GM18511 (cell line): ENCODE measurements around the gene CDC42BPG.

Experiments
- ATAC-seq: cut with Tn5 transposase; IDR thresholded peaks from one replicate; pipeline ENCODE4 v1.9.1; 2021; ENCODE audit warnings: mild to moderate bottlenecking, moderate library complexity; ENCODE audit not compliant: unreplicated experiment

Gene CDC42BPG, protein sequence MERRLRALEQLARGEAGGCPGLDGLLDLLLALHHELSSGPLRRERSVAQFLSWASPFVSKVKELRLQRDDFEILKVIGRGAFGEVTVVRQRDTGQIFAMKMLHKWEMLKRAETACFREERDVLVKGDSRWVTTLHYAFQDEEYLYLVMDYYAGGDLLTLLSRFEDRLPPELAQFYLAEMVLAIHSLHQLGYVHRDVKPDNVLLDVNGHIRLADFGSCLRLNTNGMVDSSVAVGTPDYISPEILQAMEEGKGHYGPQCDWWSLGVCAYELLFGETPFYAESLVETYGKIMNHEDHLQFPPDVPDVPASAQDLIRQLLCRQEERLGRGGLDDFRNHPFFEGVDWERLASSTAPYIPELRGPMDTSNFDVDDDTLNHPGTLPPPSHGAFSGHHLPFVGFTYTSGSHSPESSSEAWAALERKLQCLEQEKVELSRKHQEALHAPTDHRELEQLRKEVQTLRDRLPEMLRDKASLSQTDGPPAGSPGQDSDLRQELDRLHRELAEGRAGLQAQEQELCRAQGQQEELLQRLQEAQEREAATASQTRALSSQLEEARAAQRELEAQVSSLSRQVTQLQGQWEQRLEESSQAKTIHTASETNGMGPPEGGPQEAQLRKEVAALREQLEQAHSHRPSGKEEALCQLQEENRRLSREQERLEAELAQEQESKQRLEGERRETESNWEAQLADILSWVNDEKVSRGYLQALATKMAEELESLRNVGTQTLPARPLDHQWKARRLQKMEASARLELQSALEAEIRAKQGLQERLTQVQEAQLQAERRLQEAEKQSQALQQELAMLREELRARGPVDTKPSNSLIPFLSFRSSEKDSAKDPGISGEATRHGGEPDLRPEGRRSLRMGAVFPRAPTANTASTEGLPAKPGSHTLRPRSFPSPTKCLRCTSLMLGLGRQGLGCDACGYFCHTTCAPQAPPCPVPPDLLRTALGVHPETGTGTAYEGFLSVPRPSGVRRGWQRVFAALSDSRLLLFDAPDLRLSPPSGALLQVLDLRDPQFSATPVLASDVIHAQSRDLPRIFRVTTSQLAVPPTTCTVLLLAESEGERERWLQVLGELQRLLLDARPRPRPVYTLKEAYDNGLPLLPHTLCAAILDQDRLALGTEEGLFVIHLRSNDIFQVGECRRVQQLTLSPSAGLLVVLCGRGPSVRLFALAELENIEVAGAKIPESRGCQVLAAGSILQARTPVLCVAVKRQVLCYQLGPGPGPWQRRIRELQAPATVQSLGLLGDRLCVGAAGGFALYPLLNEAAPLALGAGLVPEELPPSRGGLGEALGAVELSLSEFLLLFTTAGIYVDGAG (N-terminal part only)

DNA sequence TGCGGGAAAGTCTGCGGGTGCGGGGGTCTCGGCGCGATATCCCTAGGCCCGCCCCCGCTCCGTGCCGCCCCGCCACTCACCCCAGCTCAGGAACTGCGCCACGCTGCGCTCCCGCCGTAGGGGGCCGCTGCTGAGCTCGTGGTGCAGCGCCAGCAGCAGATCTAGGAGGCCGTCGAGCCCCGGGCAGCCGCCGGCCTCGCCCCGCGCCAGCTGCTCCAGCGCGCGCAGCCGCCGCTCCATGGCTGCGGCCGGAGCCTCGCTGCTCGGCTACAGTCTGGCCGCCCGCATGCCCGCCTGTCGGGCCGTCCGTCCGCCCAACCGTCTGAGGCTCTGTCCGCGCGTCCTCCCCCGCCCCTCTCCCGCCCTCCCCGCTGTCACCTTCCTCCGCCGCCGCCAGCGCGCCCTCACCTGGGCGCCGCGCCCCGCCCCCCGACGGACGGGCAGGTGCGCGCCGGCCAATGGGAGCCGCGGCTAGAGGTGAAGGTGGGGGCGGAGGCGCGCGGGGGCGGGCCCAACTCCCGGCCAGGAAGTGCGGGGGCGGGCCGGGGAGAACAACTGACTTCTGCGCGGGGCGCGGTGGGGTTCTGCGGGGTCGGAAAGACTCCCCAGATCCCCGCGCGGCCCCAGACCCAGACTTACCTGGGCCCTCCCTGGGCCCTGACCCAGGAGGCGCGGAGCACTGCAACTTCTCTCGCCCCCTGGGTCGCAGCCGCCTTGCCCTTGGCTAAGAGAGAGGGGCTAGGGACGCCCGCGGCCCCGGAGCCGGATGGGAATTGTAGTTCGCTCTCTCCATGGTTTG, at the start of gene CDC42BPG:
TSS of gene CDC42BPG (minus strand) at position 324 of the 799 bp plus-strand sequence. CDS start at position 240, 84 bp downstream.
- peak; percentile 45 for ATAC-seq

DNA sequence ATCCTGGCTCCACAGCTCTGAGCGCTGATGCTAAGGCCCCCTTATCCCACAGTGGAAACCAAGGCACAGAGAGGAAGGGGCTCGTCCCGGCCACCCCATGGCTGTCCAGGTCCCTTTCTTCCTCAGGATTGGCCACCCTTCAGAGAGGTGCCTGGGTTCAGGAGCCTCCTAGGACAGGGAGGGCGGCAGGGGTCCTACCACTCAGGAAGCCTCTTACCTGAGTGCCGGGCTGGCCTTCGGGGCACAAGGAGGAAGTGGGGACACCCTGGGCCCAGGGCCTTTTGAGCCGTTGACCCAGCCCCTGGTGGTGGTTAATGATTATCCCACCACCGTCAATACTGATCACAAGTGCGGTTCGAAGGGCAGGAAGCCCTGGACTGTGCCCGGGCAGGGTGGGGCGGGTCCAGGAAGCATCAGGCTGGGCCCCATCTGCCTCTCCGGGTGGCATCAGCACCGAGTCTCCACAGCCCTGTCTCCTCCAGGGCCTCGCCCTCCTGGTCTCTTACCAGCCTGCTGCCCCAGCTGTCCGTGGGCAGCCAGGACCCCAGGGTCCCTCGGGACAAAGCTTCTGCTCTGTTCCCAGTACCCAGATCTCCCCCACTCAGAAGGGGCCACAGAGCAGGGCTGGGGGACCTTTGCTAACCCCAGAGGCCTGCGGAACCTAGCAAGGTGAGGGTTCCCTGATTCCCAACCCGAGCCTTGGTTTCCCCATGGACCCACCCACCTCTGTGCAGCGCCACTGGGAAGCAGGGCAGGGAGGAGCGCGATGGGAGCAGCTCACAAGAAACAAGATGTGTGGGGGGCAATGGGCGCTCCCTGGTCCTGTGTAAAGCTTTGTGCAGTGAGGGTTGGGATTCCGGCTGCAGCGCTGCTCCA, 49.0 kb upstream of the CDC42BPG start:
- ATAC-seq = no peak

DNA sequence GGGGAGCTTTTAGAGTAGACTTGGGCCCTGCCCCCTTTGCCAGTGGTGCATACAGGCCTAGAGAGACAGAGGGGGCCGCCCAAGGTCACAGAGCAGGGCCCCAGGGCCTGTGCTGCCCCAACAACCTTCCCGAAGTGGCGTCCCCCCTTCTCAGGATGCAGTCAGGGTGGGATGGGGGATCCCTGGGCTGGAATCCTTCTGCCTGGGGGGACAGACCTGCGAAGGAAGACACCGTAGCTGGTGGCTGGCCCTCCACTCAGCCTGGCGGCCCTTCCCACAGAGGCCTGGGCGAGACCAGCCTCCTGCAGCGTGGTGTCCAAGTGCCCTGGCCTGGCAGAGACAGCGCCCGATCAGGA, 48.4 kb upstream of the CDC42BPG start:
- no peak for ATAC-seq

DNA sequence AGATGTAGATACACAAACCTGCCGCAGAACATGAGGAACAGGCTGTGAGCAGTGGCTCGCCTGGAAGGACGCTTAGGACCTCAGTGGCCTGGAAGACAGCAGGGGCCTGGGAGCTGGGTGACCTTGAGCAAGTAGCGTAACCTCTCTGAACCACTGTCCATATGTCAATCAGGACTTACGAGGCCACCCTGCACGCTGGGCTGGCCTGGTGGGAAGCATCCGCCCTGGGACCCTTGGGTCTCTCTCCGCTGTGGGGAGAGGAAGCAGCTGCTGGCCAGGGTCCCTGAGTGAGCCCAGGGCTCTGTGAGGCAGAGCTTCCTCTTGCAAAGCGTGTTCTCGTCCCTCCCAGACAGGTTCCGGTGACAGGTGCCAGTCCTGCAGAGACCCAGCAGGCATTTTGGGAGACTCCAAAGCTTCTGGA, 48.0 kb upstream of the CDC42BPG start:
- no peak for ATAC-seq

DNA sequence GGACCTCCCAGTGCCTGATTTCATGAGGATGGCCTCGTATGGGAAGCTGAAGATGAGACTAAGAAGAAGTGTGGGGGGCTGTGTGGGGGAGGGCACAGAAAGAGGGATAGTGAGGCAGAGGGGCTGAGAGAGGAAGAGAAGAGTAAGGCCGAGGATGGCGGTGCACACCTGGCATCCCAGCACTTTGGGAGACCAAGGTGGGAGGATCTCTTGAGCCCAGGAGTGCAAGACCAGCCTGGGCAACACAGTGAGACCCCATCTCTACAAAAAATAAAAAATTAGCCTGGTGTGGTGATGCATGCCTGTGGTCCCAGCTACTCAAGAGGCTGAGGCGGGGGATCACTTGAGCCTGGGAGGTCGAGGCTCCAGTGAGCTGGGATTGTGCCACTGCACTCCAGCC, 47.4 kb upstream of the CDC42BPG start:
- ATAC-seq = no peak

DNA sequence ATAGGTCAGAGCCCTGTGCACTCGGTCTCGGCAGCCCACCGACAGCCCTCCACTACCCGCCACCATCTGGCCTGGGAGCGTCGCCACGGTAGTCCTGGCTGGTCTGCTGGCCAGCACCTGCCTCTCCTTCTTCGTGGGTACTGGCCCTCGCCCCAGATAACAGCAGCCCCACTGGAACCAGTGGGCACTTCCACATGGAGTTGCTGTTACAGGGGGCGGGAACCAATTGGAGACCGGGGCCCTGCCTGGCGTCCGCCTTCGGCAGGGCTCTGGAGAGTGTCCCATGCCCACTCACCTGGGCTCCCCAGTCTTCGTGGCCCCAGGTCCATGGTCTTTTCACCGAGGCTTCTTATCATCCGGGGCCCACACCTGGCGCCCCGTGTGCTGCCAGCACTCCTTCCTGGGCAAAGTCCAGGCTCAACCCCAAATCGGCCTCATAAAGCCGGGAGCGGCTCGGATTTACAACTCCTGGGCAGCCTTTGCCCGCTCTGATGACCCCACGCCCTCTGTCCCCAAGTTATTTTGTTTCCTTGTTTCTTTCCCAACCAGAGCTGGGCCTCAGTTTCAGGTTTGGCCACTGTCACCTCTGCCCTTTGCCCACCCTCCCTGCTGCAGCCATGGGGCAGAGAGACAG, 46.9 kb upstream of the CDC42BPG start:
- ATAC-seq = no peak

DNA sequence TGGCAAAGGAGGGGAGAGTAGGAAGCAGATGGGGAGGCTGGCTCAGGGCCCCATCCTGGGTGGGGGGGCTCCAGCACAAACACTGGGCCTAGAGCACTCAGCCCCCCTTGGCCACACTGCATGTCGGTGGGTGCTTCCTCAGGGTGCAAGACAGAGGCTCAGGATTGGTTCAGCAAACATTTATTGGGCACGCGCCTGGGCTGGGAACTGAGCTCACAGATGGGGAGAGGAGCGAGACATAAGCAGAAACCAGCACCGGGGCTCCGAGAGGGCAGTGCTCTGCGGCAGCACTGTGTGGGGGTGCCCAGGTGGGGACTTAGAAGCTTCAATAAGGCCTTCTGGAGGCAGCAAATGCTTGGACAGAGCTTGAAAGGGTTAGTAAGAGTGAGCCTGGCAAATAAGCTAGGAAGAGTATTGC, 46.1 kb upstream of the CDC42BPG start:
- no peak for ATAC-seq

DNA sequence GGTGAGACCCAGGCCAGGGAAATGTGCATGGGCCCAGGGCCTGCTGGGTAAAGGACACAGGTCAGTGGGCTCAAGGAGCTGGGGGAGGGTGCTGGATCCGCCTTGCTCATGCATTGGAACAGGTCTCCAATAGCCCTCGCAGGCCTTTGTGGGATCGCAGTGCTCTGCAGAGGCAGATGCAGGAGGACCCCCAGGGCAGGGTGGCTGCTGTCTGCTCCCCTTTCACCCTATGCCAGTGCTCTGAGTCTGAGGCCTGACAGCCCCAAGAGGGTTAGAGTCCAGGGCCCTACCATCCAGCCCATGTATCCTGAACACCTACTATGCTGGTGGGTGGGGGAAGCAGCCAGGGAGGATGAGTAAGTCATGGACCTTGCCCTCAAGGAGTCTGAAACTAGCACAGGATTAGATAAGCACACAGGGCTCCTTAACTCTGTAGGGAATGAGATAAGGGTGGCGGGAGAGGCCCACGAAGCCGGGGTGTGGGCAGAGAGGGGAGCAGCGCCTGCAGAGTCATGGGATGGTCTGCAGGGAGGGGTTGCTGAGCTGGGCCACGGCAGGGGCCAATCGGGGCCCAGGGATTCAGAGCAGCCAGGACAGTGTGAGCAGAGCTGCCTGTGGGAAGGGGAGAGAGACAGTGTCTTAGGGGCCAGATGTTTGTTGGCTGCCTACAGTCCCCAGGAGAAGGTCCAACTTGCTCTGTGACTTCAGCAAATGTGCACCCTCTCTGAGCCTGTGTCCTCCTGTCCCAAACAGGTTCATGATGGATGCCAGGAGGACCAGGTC, 44.5 kb upstream of the CDC42BPG start:
- ATAC-seq = no peak

DNA sequence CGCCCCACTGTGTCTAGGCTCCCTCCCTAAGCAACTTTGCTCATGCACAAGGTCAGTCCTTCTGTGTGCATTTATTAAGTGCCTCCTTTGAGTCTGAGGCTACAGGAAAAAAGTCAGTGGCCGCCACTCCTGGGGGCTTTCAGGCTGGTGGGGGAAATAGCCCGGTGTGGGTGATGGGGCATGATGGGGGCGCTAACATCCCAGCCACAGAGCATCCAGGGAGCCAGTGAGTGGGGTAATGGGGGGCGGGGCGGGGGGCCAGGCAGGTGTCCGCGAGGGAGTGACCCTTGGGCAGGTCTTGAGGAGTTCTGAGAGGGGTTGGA, 43.9 kb upstream of the CDC42BPG start:
- ATAC-seq = no peak

DNA sequence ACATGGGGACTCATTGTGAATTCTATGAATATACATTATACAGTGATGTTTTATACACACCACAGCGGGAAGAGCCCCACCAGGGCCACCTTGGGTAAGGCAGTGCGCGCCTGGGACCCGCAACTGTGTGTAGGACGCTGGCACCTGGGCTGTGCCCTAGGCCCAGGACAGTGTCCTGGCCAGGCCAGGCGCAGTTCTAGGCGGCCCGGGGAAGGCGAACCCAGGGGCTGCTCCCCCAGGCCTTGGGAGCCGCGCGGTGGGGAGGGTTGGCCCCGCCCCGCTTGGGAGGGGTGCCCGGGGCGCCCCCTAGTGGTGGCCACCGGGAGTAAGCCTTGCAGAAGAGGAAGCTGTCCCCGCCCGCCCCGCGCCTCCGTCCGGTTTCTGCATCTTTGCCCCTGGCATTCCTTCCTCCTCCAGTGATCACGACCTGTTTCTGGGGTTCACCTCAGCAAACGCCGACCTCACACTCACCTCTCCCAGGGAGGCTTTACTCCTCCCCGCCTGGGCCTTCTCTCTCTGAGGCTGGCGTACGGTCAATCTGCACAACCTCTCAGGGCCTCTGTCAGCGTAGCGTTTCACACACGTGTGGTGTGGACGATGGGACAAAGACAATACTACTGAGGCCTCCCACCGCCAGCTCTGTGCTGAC, 43.4 kb upstream of the CDC42BPG start:
- no peak for ATAC-seq

DNA sequence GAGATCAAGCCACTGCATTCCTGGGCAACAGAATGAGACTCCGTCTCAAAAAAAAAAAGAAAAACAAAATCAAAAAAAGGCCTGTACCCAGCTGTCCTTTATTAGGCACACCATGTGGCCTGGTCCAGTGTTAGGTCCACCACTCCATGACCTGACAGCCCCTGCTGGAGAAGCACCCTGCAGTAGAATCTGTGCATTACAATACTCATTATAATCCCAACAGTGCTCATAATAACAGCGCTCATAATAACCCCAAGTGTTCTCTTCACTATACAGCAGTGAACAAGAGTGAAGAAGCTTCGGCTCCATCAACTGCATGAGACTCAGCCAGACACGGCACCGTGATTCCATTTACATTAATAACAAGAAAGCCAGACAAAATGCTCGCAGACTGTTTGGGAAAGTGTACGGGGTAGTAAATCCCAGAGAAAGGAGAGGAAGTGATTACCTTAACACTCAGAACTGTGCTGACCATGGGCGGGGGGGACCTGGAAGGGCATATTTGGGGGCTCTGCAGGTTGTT, 42.8 kb upstream of the CDC42BPG start:
- no peak for ATAC-seq

DNA sequence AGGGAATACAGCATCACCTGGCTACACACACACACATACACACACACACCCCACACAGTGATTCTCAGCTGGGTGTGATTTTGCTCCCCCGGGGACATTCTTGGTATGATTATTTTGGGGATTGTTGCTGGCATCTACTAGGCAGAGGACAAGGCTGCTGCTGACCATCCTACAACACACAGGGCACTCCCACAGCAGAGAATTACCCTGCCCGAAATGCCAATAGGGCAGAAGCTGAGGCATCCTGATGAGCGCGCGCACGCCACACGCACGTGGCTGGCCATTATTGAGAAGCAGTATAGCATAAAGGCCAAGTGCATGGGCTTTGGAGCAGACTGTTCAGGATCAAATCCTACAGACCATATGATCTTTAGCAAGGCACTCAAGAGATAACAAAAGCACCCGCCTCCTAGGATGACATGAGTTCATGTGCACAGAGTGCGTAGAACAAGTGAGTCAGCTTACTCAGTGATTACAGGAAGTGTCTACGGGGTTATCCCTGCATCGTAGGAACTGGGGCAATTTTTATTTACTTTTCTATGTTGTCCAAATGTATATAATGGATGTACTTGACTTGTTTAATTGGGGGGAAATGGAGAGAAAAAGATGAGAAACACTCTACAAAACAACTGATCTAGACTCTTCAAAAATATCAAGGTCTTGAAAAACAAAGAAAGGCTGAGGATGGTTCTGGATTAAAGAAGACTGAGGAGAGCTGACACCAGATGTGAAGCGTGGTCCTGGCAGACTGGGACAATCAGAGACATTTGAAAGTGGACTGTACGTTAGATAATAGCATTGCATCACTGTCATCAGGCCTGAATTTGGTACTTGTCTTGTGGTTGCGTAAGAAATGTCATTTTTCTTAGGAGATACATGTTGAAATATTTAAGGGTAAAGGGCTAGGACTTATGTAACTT, 41.2 kb upstream of the CDC42BPG start:
- no peak for ATAC-seq

DNA sequence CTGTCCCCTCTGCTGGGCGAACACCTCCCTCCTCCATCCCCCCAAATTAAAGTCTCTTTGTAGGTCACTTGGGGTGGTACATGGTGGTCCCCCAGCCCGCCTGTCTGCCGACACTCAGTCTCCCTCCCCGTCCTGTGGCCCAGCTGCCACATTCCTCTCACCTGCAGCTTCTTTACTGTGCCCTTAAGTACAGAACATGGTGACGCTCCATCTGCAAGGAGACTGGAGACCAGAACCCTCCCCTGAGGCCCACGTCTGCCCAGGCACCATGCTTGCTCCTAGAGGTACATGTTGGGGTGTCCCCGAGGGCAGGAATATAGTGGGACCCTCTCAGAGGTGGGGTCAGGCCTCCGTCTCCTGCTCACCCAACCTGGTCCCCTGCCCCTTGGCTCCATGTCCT, 39.6 kb upstream of the CDC42BPG start:
- no peak for ATAC-seq

DNA sequence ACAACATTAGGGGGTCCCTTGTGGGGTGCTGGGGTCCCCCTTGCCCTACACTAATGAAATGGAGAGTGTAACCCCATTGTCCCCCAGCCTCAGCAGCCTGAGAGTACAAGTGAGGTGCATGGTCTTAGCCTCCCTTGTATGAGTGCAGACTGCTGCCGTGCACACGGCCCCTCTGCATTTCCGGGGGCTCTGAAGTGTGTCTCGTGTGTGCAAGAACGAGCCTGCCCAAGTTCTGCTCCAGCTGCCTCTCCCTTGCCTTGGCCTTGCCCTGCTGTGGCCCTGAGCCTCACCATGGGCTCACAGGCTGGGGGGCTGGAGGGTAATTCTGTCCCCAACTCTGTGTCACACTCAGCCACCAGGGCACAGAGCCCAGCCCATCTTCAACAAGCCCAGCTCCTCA, 39.1 kb upstream of the CDC42BPG start:
- no peak for ATAC-seq

DNA sequence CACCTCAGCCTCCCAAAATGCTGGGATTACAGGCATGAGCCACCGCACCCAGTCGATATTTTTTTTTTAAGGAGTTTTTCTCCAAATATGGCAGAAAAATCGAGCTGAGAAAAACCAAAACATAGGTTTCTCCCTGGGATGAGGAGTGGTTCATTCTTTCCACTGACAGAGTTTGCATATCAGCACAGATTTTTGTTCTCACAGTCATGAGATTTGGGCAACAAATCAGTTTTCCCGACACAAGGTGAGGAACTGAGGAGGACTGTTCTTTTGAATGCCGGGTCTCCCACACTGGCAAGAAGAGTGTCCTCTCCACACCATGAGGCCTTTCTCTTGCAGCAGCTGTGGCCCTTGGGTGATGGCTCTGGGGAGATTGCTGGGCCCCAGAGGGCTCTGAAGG, 37.8 kb upstream of the CDC42BPG start:
- no peak for ATAC-seq

DNA sequence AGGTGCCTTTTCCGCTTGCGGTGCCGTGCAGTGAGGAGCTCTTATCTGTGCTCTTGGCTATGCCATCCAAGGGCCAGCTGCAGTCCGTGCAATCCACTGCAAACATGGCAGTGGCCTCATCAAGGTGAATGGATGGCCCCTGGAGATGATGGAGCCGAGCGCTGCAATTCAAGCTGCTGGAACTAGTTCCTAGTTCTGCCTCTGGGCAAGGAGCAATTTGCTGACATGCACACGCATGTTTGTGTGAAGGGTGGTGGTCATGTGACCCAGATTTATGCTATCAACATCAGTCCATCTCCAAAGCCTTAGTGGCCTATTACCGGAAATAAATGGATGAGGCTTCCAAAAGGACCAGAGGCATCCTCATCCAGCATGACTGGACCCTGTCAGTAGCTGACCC, 37.0 kb upstream of the CDC42BPG start:
- no peak for ATAC-seq
